Loucy (cell line): ENCODE data around the gene ARSG.

Experiments used
- H2AFZ ChIP-seq: fragments of 200-600 bp; sonication (generic); 2 replicates; pipeline ENCODE4 v1.6.0; 2016; ENCODE audit warnings: antibody characterized with exemption, mild to moderate bottlenecking, low read length, moderate library complexity
- H3F3A ChIP-seq: fragments of 200-600 bp; 2 replicates; pipeline ENCODE4 v1.6.0; 2016; ENCODE audit warnings: antibody characterized with exemption, low read depth, mild to moderate bottlenecking
- H3K27me3 ChIP-seq: fragments of 200-600 bp; sonication (generic); 2 replicates; pipeline ENCODE4 v1.6.1; 2014; ENCODE audit warnings: low read length, mild to moderate bottlenecking; ENCODE audit not compliant: insufficient read depth, poor library complexity, severe bottlenecking
- H3K36me3 ChIP-seq: fragments of 200-600 bp; sonication (generic); 2 replicates; pipeline ENCODE4 v1.6.1; 2016; ENCODE audit warnings: low read length; ENCODE audit not compliant: insufficient read depth
- H3K4me1 ChIP-seq: fragments of 200-600 bp; sonication (generic); 2 replicates; pipeline ENCODE4 v1.5.1; 2014; ENCODE audit warnings: low read length, mild to moderate bottlenecking; ENCODE audit not compliant: insufficient read depth, poor library complexity, severe bottlenecking
- H3K4me2 ChIP-seq: fragments of 200-600 bp; sonication (generic); 2 replicates; pipeline ENCODE4 v1.6.0; 2014; ENCODE audit warnings: antibody characterized with exemption, low read length, low read depth, mild to moderate bottlenecking; ENCODE audit not compliant: poor library complexity, severe bottlenecking
- H3K4me3 ChIP-seq: fragments of 200-600 bp; sonication (generic); 2 replicates; pipeline ENCODE4 v1.5.1; 2014; ENCODE audit warnings: low read length, mild to moderate bottlenecking, mixed read lengths; ENCODE audit not compliant: poor library complexity, severe bottlenecking
- H3K79me2 ChIP-seq: fragments of 200-600 bp; sonication (generic); 2 replicates; pipeline ENCODE4 v1.6.1; 2014; ENCODE audit warnings: low read length; ENCODE audit not compliant: insufficient read depth
- H3K9ac ChIP-seq: fragments of 200-600 bp; sonication (generic); 2 replicates; pipeline ENCODE4 v1.6.0; 2014; ENCODE audit warnings: mild to moderate bottlenecking, low read depth, low read length, moderate library complexity; ENCODE audit not compliant: poor library complexity, severe bottlenecking
- H3K9me2 ChIP-seq: fragments of 200-600 bp; sonication (generic); replicated peaks from 2 replicates; pipeline ENCODE4 v1.6.1; 2016; ENCODE audit warnings: low read depth, low read length, mixed read lengths
- H3K9me3 ChIP-seq: fragments of 200-600 bp; sonication (generic); 2 replicates; pipeline ENCODE4 v1.6.1; 2014; ENCODE audit warnings: mild to moderate bottlenecking, antibody characterized with exemption, low read length, low read depth; ENCODE audit not compliant: insufficient read depth
- H4K20me1 ChIP-seq: fragments of 200-600 bp; sonication (generic); 2 replicates; pipeline ENCODE4 v1.6.0; 2014; ENCODE audit warnings: antibody characterized with exemption, low read length, mild to moderate bottlenecking; ENCODE audit not compliant: insufficient read depth, poor library complexity, severe bottlenecking
- CTCF ChIP-seq: fragments of 200-600 bp; sonication (generic); conservative IDR thresholded peaks from 2 replicates; pipeline ENCODE4 v1.5.1; 2014; ENCODE audit warnings: mild to moderate bottlenecking, antibody characterized with exemption, low read length
- EZH2phosphoT487 ChIP-seq: fragments of 200-600 bp; IDR thresholded peaks from 2 replicates; pipeline ENCODE4 v1.6.1; 2018; ENCODE audit warnings: antibody characterized with exemption, mild to moderate bottlenecking, moderate library complexity, borderline replicate concordance

Gene ARSG

GRCh38 chr17:68433211-68433610 lies 141.9 kb downstream of the ARSG start:
- no peaks in the 10 kb centered on the region for H3K79me2 ChIP-seq
- H3K27me3 ChIP-seq: no peaks in the 10 kb centered on the region
- H3K9me2 ChIP-seq: no peaks in the 10 kb centered on the region
- H3K4me1 ChIP-seq: peaks cover 24% of the 10 kb centered on the region
- no peak overlapping the region for H3K9ac ChIP-seq
- no peak overlapping the region for H2AFZ ChIP-seq
- H3K4me3 ChIP-seq: no peak overlapping the region
- no peaks in the 10 kb centered on the region for H4K20me1 ChIP-seq
- H3K4me2 ChIP-seq: no peak overlapping the region
- no peak for TF ChIP-seq EZH2phosphoT487
- no peak for TF ChIP-seq CTCF
- peaks cover 7% of the 10 kb centered on the region; the same call in 1 of the 2 replicates for H3F3A ChIP-seq
- peaks cover 30% of the 10 kb centered on the region; the same call in 1 of the 2 replicates for H3K36me3 ChIP-seq
- H3K9me3 ChIP-seq: no peaks in the 10 kb centered on the region

GRCh38 chr17:68433911-68434508 lies 142.7 kb downstream of the ARSG start:
- Histone ChIP-seq H3K79me2 (no peaks in the 10 kb centered on the region), H3K9me3 (no peaks in the 10 kb centered on the region), H3K27me3 (no peaks in the 10 kb centered on the region), H3K36me3 (peaks cover 22% of the 10 kb centered on the region; the same call in 1 of the 2 replicates), H2AFZ (no peak overlapping the region), H3K4me1 (peaks cover 32% of the 10 kb centered on the region), H3K9ac (no peak overlapping the region), H3F3A (peaks cover 9% of the 10 kb centered on the region; the same call in 1 of the 2 replicates), H4K20me1 (no peaks in the 10 kb centered on the region), H3K9me2 (no peaks in the 10 kb centered on the region), H3K4me3 (no peak overlapping the region), H3K4me2 (no peak overlapping the region)
- TF ChIP-seq CTCF: no peak
- no peak for TF ChIP-seq EZH2phosphoT487

- H3K4me2 ChIP-seq: no peak overlapping the region
- H3K9me3 ChIP-seq: no peaks in the 10 kb centered on the region
- H3K4me1 ChIP-seq: peaks cover 45% of the 10 kb centered on the region
- H4K20me1 ChIP-seq: no peaks in the 10 kb centered on the region
- H3K9ac ChIP-seq: peak overlapping the region; percentile 64
- H3K4me3 ChIP-seq: no peak overlapping the region
- no peaks in the 10 kb centered on the region for H3K27me3 ChIP-seq
- peaks cover 19% of the 10 kb centered on the region; the same call in 1 of the 2 replicates for H3K36me3 ChIP-seq
- no peaks in the 10 kb centered on the region for H3K9me2 ChIP-seq
- peaks cover 9% of the 10 kb centered on the region; the same call in 1 of the 2 replicates for H3F3A ChIP-seq
- H2AFZ ChIP-seq: no peak overlapping the region
- TF ChIP-seq EZH2phosphoT487 (no peak), CTCF (no peak)
- no peaks in the 10 kb centered on the region for H3K79me2 ChIP-seq
Measured at GRCh38 chr17:68435361-68435760, 144.1 kb downstream of the ARSG start.
